Mucosa of gallbladder (tissue), 1 donor: ENCODE results near the gene GPR84. TPM values are rescaled to one million over a fixed set of nuclear protein-coding genes. Genes with fewer than 3 reads are reported as not detected.
A peak's percentile ranks its signal among the peaks of the same experiment; 100 is the strongest.

Experiments used
- DNase-seq: peaks from one replicate; pipeline ENCODE4 v3.0.0-alpha.2; 2020; ENCODE audit warnings: low spot score
- total RNA-seq: library from RNA; stranded (reverse); gene quantifications from one replicate; pipeline ENCODE4 v1.2.1, GENCODE V29; 2021
- donor health status: DM: no; HTN: no; CAD: no.

Gene GPR84
- total RNA-seq, 1 donor from 2014 or later = 1.8 TPM

- DNase-seq = no peak
Observed at GRCh38 chr12:54392485-54393206, 28.4 kb upstream of the GPR84 start.

GRCh38 chr12:54390668-54391551 lies 26.6 kb upstream of the GPR84 start:
- DNase-seq = no peak

- no peak for DNase-seq
Observed at GRCh38 chr12:54390176-54390667, 25.9 kb upstream of the GPR84 start.

- DNase-seq = no peak
Observed at GRCh38 chr12:54389607-54390175, 25.4 kb upstream of the GPR84 start.

- DNase-seq = no peak
Observed at GRCh38 chr12:54389134-54389508, 24.8 kb upstream of the GPR84 start.

- DNase-seq = no peak
Observed at GRCh38 chr12:54388237-54389133, 24.2 kb upstream of the GPR84 start.

GRCh38 chr12:54387114-54387467 lies 22.8 kb upstream of the GPR84 start:
- no peak for DNase-seq

GRCh38 chr12:54386403-54387113 lies 22.3 kb upstream of the GPR84 start:
- DNase-seq = no peak

- DNase-seq = no peak
Observed at GRCh38 chr12:54385251-54385914, 21.1 kb upstream of the GPR84 start.

- no peak for DNase-seq
Observed at GRCh38 chr12:54384591-54385041, 20.3 kb upstream of the GPR84 start, which contains the start of gene ZNF385A. TSS of gene ZNF385A (minus strand) at chr12:54384733. CDS start at chr12:54384514, 219 bp downstream.

GRCh38 chr12:54383041-54383609 lies 18.8 kb upstream of the GPR84 start:
- no peak for DNase-seq

- DNase-seq = no peak
Observed at GRCh38 chr12:54381136-54381535, 16.9 kb upstream of the GPR84 start.

- peak; percentile 88 for DNase-seq
Observed at GRCh38 chr12:54379398-54380201, 15.3 kb upstream of the GPR84 start.

- DNase-seq = no peak
Observed at GRCh38 chr12:54378796-54379397, 14.6 kb upstream of the GPR84 start.

- no peak for DNase-seq
Observed at GRCh38 chr12:54377797-54378515, 13.7 kb upstream of the GPR84 start.

GRCh38 chr12:54377007-54377406 lies 12.7 kb upstream of the GPR84 start:
- DNase-seq = no peak

- DNase-seq = no peak
Observed at GRCh38 chr12:54376596-54376995, 12.3 kb upstream of the GPR84 start.

- no peak for DNase-seq
Observed at GRCh38 chr12:54375259-54375579, 10.9 kb upstream of the GPR84 start.
